Ascending aorta (tissue), 2 donors: ENCODE results near the gene RHOT2. TPM values are rescaled to one million over a fixed set of nuclear protein-coding genes. Genes with fewer than 3 reads are reported as not detected.

Source experiments
- DNase-seq, 2 donors: peaks; one replicate each; pipeline ENCODE4 v3.0.0-alpha.2; 2019; ENCODE audit warnings: low spot score in 2 of 2
- H3K27ac ChIP-seq, 2 donors: fragments of 200-600 bp; sonication (generic); one replicate each; pipeline ENCODE4 v1.5.1; 2016 to 2017; ENCODE audit warnings: mild to moderate bottlenecking in 1 of 2
- H3K27me3 ChIP-seq: fragments of 200-600 bp; sonication (generic); one replicate; pipeline ENCODE4 v1.5.1; 2017
- H3K36me3 ChIP-seq, 2 donors: fragments of 200-600 bp; sonication (generic); one replicate each; pipeline ENCODE4 v1.5.1; 2016
- H3K4me1 ChIP-seq, 2 donors: fragments of 200-600 bp; sonication (generic); one replicate each; pipeline ENCODE4 v1.5.1; 2016 to 2017; ENCODE audit warnings: mild to moderate bottlenecking in 1 of 2
- H3K4me3 ChIP-seq, 2 donors: fragments of 200-600 bp; sonication (generic); one replicate each; pipeline ENCODE4 v1.5.1; 2016 to 2017; ENCODE audit warnings: mild to moderate bottlenecking in 1 of 2
- H3K9me3 ChIP-seq, 2 donors: fragments of 200-600 bp; sonication (generic); one replicate each; pipeline ENCODE4 v1.5.1; 2016
- CTCF ChIP-seq, 3 experiments: fragments of 200-600 bp in 2 of 3; fragments of 450-650 bp in 1 of 3; sonication (generic) in 2 of 3; IDR thresholded peaks; one replicate each; pipeline ENCODE4 v1.5.1; 2016 to 2019; ENCODE audit warnings: antibody characterized with exemption in 3 of 3, mild to moderate bottlenecking in 1 of 3, moderate library complexity in 1 of 3
- intact Hi-C: fragments of 100-400 bp; cut with DNase I; formaldehyde crosslinking; loops from one replicate; pipeline ENCODE4 v1.15.1; 2023
- total RNA-seq: library from RNA; depleted of rRNA; stranded (reverse); fragments of >200 nt; gene quantifications from one replicate; pipeline ENCODE4 v1.1.0, GENCODE V29; 2016

The RHOT2 gene
- total RNA-seq, 1 donor from 2014 or later, result 41.8 TPM

- no peak overlapping the region for H3K27ac ChIP-seq
- H3K27me3 ChIP-seq, result no peaks in the 10 kb centered on the region
- no peak for TF ChIP-seq CTCF (IDR thresholded peaks at IDR 0.05)
- peaks cover 45% of the 10 kb centered on the region in 2 donors for H3K36me3 ChIP-seq
- no peak overlapping the region for H3K4me3 ChIP-seq
- no peak for DNase-seq
- peaks cover 0 to 15% of the 10 kb centered on the region in 2 donors for H3K4me1 ChIP-seq
- intact Hi-C loops, result no loop called here
- H3K9me3 ChIP-seq, result no peaks in the 10 kb centered on the region
These were observed 4.9 kb downstream of the RHOT2 start for GRCh38 chr16:672851-673250.

- H3K36me3 ChIP-seq, result peaks cover 45% of the 10 kb centered on the region in 2 donors
- peaks cover 0 to 15% of the 10 kb centered on the region in 2 donors for H3K4me1 ChIP-seq
- no peak overlapping the region for H3K27ac ChIP-seq
- TF ChIP-seq CTCF (IDR thresholded peaks at IDR 0.05), result no peak
- intact Hi-C loops, result no loop called here
- H3K4me3 ChIP-seq, result no peak overlapping the region
- no peaks in the 10 kb centered on the region for H3K27me3 ChIP-seq
- DNase-seq, result no peak
- no peaks in the 10 kb centered on the region for H3K9me3 ChIP-seq
These were observed 5.6 kb downstream of the RHOT2 start for GRCh38 chr16:673399-673991.

GRCh38 chr16:674214-674881 lies 6.4 kb downstream of the RHOT2 start:
- no peaks in the 10 kb centered on the region for H3K27me3 ChIP-seq
- H3K36me3 ChIP-seq, result peaks cover 44 to 45% of the 10 kb centered on the region in 2 donors
- H3K27ac ChIP-seq, result no peak overlapping the region
- DNase-seq, result no peak
- no peak overlapping the region for H3K4me3 ChIP-seq
- no peaks in the 10 kb centered on the region for H3K9me3 ChIP-seq
- intact Hi-C loops, result no loop called here
- TF ChIP-seq CTCF (IDR thresholded peaks at IDR 0.05), result no peak
- peaks cover 0 to 7% of the 10 kb centered on the region in 2 donors for H3K4me1 ChIP-seq

- Histone ChIP-seq H3K9me3 (no peaks in the 10 kb centered on the region), H3K4me3 (peak within 1 kb of the TSS; percentile 48 to 56), H3K36me3 (peaks cover 36% of the 10 kb centered on the region in 2 donors), H3K27me3 (no peaks in the 10 kb centered on the region), H3K27ac (no peak within 1 kb of the TSS), H3K4me1 (peaks cover 0 to 7% of the 10 kb centered on the region in 2 donors)
- DNase-seq, result no peak
- intact Hi-C loops, result no loop called here
- no peak for TF ChIP-seq CTCF (IDR thresholded peaks at IDR 0.05)
These were observed 7.3 kb downstream of the RHOT2 start, which contains the start of gene RHBDL1 for GRCh38 chr16:674968-675883. Gene RHBDL1 (plus strand): TSS chr16:675671. CDS start chr16:675791, 120 bp downstream.

- Histone ChIP-seq H3K4me3 (peak overlapping the region; percentile 48 to 56), H3K36me3 (peaks cover 28% of the 10 kb centered on the region in 2 donors), H3K27ac (no peak overlapping the region), H3K9me3 (no peaks in the 10 kb centered on the region), H3K4me1 (peaks cover 6 to 11% of the 10 kb centered on the region in 2 donors), H3K27me3 (no peaks in the 10 kb centered on the region)
- intact Hi-C loops, result no loop called here
- no peak for DNase-seq
- TF ChIP-seq CTCF (IDR thresholded peaks at IDR 0.05), result no peak
These were observed 8.1 kb downstream of the RHOT2 start for GRCh38 chr16:675884-676564.
